ENCODE data around the gene CCR5.
A peak's percentile ranks its signal among the peaks of the same experiment; 100 is the strongest.
"Not testable (repeated sequence)": the region's sequence is repeated elsewhere in the genome, so short reads cannot be mapped to it uniquely, and the experiment has no call there.

CCR5 gene

GRCh38 chr3:46386205-46386604, 15.5 kb downstream of the CCR5 start:
- DNase-seq (ENCODE audit: low spot score) = peak; percentile 81

GRCh38 chr3:46388847-46389246, 18.1 kb downstream of the CCR5 start:
- not testable (repeated sequence) for DNase-seq (ENCODE audit: low spot score)

GRCh38 chr3:46389306-46389705, 18.6 kb downstream of the CCR5 start:
- DNase-seq (ENCODE audit: low spot score) = no peak

GRCh38 chr3:46391526-46391925, 20.8 kb downstream of the CCR5 start:
- DNase-seq (ENCODE audit: low spot score) = not testable (repeated sequence)

- DNase-seq (ENCODE audit: low spot score) = no peak
Measured at GRCh38 chr3:46393011-46393410, 22.3 kb downstream of the CCR5 start.

- DNase-seq (ENCODE audit: low spot score) = no peak
Measured at GRCh38 chr3:46393554-46394434, 23.0 kb downstream of the CCR5 start.

- DNase-seq (ENCODE audit: low spot score) = no peak
Measured at GRCh38 chr3:46395210-46395661, 24.5 kb downstream of the CCR5 start.

- DNase-seq (ENCODE audit: low spot score) = no peak
Measured at GRCh38 chr3:46395766-46396530, 25.2 kb downstream of the CCR5 start.

GRCh38 chr3:46397111-46397510, 26.4 kb downstream of the CCR5 start:
- DNase-seq (ENCODE audit: low spot score) = no peak

GRCh38 chr3:46398186-46398955, 27.6 kb downstream of the CCR5 start:
- DNase-seq (ENCODE audit: low spot score) = no peak

GRCh38 chr3:46399098-46399497, 28.4 kb downstream of the CCR5 start:
- DNase-seq (ENCODE audit: low spot score) = no peak

GRCh38 chr3:46399557-46399956, 28.8 kb downstream of the CCR5 start:
- DNase-seq (ENCODE audit: low spot score) = no peak

- DNase-seq (ENCODE audit: low spot score) = no peak
Measured at GRCh38 chr3:46400000-46400734, 29.4 kb downstream of the CCR5 start.

- no peak for DNase-seq (ENCODE audit: low spot score)
Measured at GRCh38 chr3:46400846-46401245, 30.1 kb downstream of the CCR5 start.

GRCh38 chr3:46401579-46401978, 30.8 kb downstream of the CCR5 start:
- DNase-seq (ENCODE audit: low spot score) = no peak

GRCh38 chr3:46402902-46403301, 32.2 kb downstream of the CCR5 start:
- DNase-seq (ENCODE audit: low spot score) = not testable (repeated sequence)

GRCh38 chr3:46405301-46406019, 34.7 kb downstream of the CCR5 start:
- DNase-seq (ENCODE audit: low spot score) = no peak

- no peak for DNase-seq (ENCODE audit: low spot score)
Measured at GRCh38 chr3:46406443-46406787, 35.7 kb downstream of the CCR5 start.

- DNase-seq (ENCODE audit: low spot score) = peak; percentile 91
Measured at GRCh38 chr3:46406788-46407611, 36.3 kb downstream of the CCR5 start, which contains the start of the genes CCR5AS and CCRL2. Gene CCR5AS, minus strand, starts transcription at chr3:46407066. Gene CCRL2, plus strand, starts transcription at chr3:46407259. Its CDS starts 821 bp downstream, at chr3:46408080.

GRCh38 chr3:46407970-46408369, 37.2 kb downstream of the CCR5 start:
- DNase-seq (ENCODE audit: low spot score) = no peak
